K562 (cell line): ENCODE data around the gene GABPB1.

Source experiments
- BRCA1 ChIP-seq, 2 experiments: fragments of 450-650 bp in 1 of 2; sonication (generic) in 1 of 2; formaldehyde crosslinking in 1 of 2; IDR thresholded peaks; 2 replicates each; pipeline versions ENCODE4 v1.5.0 to v1.6.1; 2017 to 2020; ENCODE audit warnings: mild to moderate bottlenecking in 1 of 2, missing genetic modification reagents in 1 of 2
- BRF2 ChIP-seq: IDR thresholded peaks from 3 replicates; pipeline ENCODE4 v1.6.1; 2011; ENCODE audit warnings: borderline replicate concordance, mild to moderate bottlenecking; ENCODE audit not compliant: insufficient read length, insufficient read depth
- CBX2 ChIP-seq: fragments of 200-600 bp; sonication (generic); IDR thresholded peaks from one replicate; pipeline ENCODE4 v1.6.1; 2012; ENCODE audit warnings: mild to moderate bottlenecking, low read length, inconsistent platforms; ENCODE audit not compliant: insufficient read depth, poor library complexity, severe bottlenecking

- TF ChIP-seq BRCA1 (IDR thresholded peaks at IDR 0.05) (no peak), BRCA1 (CRISPR knock-in tag; IDR thresholded peaks at IDR 0.05) (no peak), BRF2 (no peak), CBX2 (no peak)
Observed at GRCh38 chr15:50378776-50379175, 23.8 kb upstream of the GABPB1 start.
